DOHH2 (cell line): ENCODE measurements around the gene TIMM21.

Source experiments
- H3F3A ChIP-seq: fragments of 200-600 bp; sonication (generic), shearing (Covaris generic); 2 replicates; pipeline ENCODE4 v1.6.0; 2016; ENCODE audit warnings: antibody characterized with exemption, mild to moderate bottlenecking; ENCODE audit not compliant: control insufficient read depth, insufficient read depth
- H3K27ac ChIP-seq: fragments of 200-600 bp; sonication (generic); 2 replicates; pipeline ENCODE4 v1.5.1; 2014; ENCODE audit warnings: low read depth, mild to moderate bottlenecking, low read length, moderate library complexity
- H3K27me3 ChIP-seq: fragments of 200-600 bp; sonication (generic); 2 replicates; pipeline ENCODE4 v1.6.1; 2014; ENCODE audit warnings: mild to moderate bottlenecking, low read length, mixed read lengths; ENCODE audit not compliant: control insufficient read depth
- H3K36me3 ChIP-seq: fragments of 200-600 bp; sonication (generic); 2 replicates; pipeline ENCODE4 v1.6.1; 2014; ENCODE audit warnings: mild to moderate bottlenecking, low read length, moderate library complexity, mixed read lengths; ENCODE audit not compliant: control insufficient read depth
- H3K4me1 ChIP-seq: fragments of 200-600 bp; sonication (generic); 2 replicates; pipeline ENCODE4 v1.6.1; 2014; ENCODE audit warnings: mild to moderate bottlenecking, low read length, mixed read lengths; ENCODE audit not compliant: control insufficient read depth
- H3K4me2 ChIP-seq: fragments of 200-600 bp; sonication (generic); 2 replicates; pipeline ENCODE4 v1.6.0; 2014; ENCODE audit warnings: mild to moderate bottlenecking, low read length, moderate library complexity
- H3K4me3 ChIP-seq: fragments of 200-600 bp; sonication (generic); 2 replicates; pipeline ENCODE4 v1.5.1; 2014; ENCODE audit warnings: mild to moderate bottlenecking, low read length, mixed read lengths
- H3K79me2 ChIP-seq: fragments of 200-600 bp; sonication (generic); 2 replicates; pipeline ENCODE4 v1.6.1; 2014; ENCODE audit warnings: mild to moderate bottlenecking, low read length, mixed read lengths; ENCODE audit not compliant: control insufficient read depth
- H3K9me2 ChIP-seq: fragments of 200-600 bp; sonication (generic); replicated peaks from 2 replicates; pipeline ENCODE4 v1.6.1; 2014; ENCODE audit warnings: mild to moderate bottlenecking, low read length, mixed read lengths; ENCODE audit not compliant: control insufficient read depth
- H3K9me3 ChIP-seq: fragments of 200-600 bp; sonication (generic); 2 replicates; pipeline ENCODE4 v1.6.1; 2014; ENCODE audit warnings: antibody characterized with exemption, low read length, mixed read lengths; ENCODE audit not compliant: control insufficient read depth, insufficient read depth
- H4K20me1 ChIP-seq: fragments of 200-600 bp; sonication (generic); 2 replicates; pipeline ENCODE4 v1.6.0; 2014; ENCODE audit warnings: low read depth, mild to moderate bottlenecking, antibody characterized with exemption, low read length, moderate library complexity; ENCODE audit not compliant: control insufficient read depth, insufficient read depth
- EZH2phosphoT487 ChIP-seq: fragments of 200-600 bp; sonication (generic); IDR thresholded peaks from 2 replicates; pipeline ENCODE4 v1.6.1; 2017; ENCODE audit warnings: borderline replicate concordance, mild to moderate bottlenecking, antibody characterized with exemption, low read length, moderate library complexity, mixed read lengths
- TF ChIP-seq, protein P1 (sequence below): fragments of 200-600 bp; sonication (generic); IDR thresholded peaks from one replicate; pipeline ENCODE4 v1.5.1; 2014; ENCODE audit warnings: antibody characterized with exemption, mild to moderate bottlenecking, low read depth, low read length; ENCODE audit not compliant: poor library complexity, severe bottlenecking

TIMM21 gene

DNA sequence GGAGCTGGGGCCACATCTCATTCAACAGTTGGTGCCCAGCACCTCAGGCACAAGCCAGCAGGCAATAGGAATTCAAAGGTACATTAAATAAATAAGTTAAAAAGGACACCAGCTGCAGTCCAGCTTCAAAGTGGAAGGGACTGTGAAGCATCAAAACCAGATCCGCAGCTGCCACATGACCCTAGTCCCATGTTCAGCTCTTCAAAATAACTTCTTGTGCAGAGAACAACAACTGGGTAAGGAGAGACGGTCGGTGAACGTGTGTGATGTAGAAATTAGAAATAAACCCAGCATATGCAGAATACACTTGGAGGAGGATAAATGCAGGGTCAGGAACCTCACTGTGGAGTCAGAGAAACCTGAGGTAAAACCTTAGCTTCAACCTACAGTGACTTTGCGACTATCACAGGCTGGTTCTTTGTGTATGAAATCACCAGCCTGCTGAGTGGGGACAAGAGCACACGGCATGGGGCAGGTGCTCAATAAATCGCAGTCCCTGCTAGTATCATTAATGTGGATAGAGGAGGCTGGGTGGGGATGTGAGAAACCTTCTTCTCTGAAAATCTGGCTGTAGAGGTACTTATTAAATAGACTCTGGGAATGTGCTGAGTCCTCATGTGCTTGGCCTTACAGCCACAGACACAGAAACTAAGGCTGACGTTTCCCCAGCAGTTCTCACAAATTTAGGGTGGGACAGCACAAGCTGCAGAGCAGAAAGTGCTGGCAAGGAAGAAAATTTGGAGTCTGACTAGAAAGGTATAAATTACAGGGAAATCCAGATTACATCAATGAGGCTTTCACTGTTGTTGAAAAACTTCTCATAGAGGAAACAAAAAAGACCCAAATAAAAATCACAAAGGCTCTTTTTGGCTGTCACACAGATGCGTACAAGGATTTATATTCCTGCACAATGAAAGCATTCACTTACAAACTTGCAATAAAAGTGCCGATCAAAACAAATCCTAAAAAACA lies 21.4 kb upstream of the TIMM21 start:
- Histone ChIP-seq H3F3A (no peaks in the 10 kb centered on the region), H3K4me2 (no peak overlapping the region), H3K4me1 (no peaks in the 10 kb centered on the region), H3K9me2 (no peaks in the 10 kb centered on the region), H3K36me3 (no peaks in the 10 kb centered on the region), H3K27ac (no peak overlapping the region), H3K4me3 (no peak overlapping the region), H4K20me1 (no peaks in the 10 kb centered on the region), H3K27me3 (0 out of 2 replicates have a peak, but pooled peaks cover 2% of the 10 kb centered on the region), H3K79me2 (no peaks in the 10 kb centered on the region), H3K9me3 (no peaks in the 10 kb centered on the region)
- TF ChIP-seq EZH2phosphoT487: no peak
- TF ChIP-seq, protein P1, sequence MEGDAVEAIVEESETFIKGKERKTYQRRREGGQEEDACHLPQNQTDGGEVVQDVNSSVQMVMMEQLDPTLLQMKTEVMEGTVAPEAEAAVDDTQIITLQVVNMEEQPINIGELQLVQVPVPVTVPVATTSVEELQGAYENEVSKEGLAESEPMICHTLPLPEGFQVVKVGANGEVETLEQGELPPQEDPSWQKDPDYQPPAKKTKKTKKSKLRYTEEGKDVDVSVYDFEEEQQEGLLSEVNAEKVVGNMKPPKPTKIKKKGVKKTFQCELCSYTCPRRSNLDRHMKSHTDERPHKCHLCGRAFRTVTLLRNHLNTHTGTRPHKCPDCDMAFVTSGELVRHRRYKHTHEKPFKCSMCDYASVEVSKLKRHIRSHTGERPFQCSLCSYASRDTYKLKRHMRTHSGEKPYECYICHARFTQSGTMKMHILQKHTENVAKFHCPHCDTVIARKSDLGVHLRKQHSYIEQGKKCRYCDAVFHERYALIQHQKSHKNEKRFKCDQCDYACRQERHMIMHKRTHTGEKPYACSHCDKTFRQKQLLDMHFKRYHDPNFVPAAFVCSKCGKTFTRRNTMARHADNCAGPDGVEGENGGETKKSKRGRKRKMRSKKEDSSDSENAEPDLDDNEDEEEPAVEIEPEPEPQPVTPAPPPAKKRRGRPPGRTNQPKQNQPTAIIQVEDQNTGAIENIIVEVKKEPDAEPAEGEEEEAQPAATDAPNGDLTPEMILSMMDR: no peak

DNA sequence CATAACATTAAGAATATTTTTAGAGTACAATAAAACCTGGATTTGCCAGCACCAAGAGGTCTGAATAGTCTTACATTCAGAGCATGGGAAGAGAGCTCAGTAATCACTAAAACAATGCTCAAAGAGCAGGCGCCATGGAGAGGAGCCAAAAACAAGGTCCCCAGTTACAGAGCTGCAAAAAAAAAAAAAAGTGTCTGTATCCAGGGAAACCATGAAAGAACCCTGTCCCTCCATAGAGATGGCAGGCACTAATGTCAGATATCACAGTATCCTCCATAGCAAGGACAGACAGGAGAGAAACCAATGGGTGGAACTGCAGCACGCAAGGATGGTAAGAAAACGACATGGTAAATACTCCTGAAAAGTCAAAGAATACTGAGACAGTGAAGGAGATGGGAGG lies 20.2 kb upstream of the TIMM21 start:
- Histone ChIP-seq H3K4me2 (no peak overlapping the region), H3K4me1 (no peaks in the 10 kb centered on the region), H3K9me3 (no peaks in the 10 kb centered on the region), H3F3A (no peaks in the 10 kb centered on the region), H3K36me3 (no peaks in the 10 kb centered on the region), H3K79me2 (no peaks in the 10 kb centered on the region), H4K20me1 (no peaks in the 10 kb centered on the region), H3K27me3 (0 out of 2 replicates have a peak, but pooled peaks cover 2% of the 10 kb centered on the region), H3K27ac (no peak overlapping the region), H3K9me2 (no peaks in the 10 kb centered on the region), H3K4me3 (no peak overlapping the region)
- no peak for TF ChIP-seq EZH2phosphoT487

DNA sequence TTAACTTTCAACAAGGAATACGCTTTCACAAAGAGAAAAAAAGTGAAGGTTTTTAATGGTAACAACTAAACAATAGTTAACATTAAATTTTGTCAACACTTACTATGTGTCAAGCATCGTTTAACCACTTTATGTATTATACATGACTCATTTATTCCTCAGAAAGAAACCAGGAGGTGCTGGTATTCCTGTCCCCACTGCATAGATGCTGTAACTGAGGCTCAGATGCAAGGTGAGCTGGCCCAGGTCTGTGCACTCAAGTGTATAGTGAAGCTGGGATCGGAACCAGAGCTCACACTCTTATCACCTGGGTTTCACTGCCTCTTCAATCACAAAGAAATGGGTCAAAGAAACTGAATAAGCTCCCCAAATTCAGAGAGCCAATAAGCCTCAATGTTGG lies 17.2 kb upstream of the TIMM21 start:
- Histone ChIP-seq H3K4me1 (no peaks in the 10 kb centered on the region), H3F3A (no peaks in the 10 kb centered on the region), H3K4me2 (no peak overlapping the region), H3K27me3 (0 out of 2 replicates have a peak, but pooled peaks cover 2% of the 10 kb centered on the region), H3K9me3 (no peaks in the 10 kb centered on the region), H3K27ac (no peak overlapping the region), H3K36me3 (no peaks in the 10 kb centered on the region), H4K20me1 (no peaks in the 10 kb centered on the region), H3K4me3 (no peak overlapping the region), H3K79me2 (no peaks in the 10 kb centered on the region), H3K9me2 (no peaks in the 10 kb centered on the region)
- no peak for TF ChIP-seq EZH2phosphoT487
- TF ChIP-seq, protein P1: no peak

DNA sequence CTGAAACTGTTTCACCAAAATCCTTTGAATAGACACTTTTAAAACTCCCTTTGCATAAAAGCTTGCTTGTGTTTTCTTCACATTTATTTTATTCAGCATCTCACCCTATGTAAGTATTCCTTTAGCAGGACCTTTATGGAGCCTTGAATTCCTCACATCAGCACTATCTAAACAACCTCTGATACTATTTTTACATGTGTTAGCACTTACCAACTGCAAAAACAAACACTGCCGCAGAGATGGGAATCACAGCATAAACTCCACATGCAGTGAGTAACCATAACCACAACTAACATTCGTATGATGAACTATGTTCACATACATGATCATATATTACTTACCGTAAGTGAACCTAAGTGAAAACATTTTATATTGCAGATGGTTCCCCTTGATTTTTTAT lies 16.1 kb upstream of the TIMM21 start:
- TF ChIP-seq, protein P1: no peak
- TF ChIP-seq EZH2phosphoT487: no peak
- Histone ChIP-seq H3K27ac (no peak overlapping the region), H3K79me2 (no peaks in the 10 kb centered on the region), H3K36me3 (no peaks in the 10 kb centered on the region), H3K27me3 (0 out of 2 replicates have a peak, but pooled peaks cover 2% of the 10 kb centered on the region), H3K4me2 (no peak overlapping the region), H3K9me3 (no peaks in the 10 kb centered on the region), H3K9me2 (no peaks in the 10 kb centered on the region), H3K4me3 (no peak overlapping the region), H4K20me1 (no peaks in the 10 kb centered on the region), H3K4me1 (no peaks in the 10 kb centered on the region), H3F3A (no peaks in the 10 kb centered on the region)
